GM18526 (cell line): ENCODE results near the gene ADCY1.

Experiments
- POLR2A ChIP-seq: IDR thresholded peaks from 3 replicates; pipeline ENCODE4 v1.6.1; 2011; ENCODE audit not compliant: insufficient read length; ENCODE audit errors: extremely low read depth

ADCY1 gene

DNA sequence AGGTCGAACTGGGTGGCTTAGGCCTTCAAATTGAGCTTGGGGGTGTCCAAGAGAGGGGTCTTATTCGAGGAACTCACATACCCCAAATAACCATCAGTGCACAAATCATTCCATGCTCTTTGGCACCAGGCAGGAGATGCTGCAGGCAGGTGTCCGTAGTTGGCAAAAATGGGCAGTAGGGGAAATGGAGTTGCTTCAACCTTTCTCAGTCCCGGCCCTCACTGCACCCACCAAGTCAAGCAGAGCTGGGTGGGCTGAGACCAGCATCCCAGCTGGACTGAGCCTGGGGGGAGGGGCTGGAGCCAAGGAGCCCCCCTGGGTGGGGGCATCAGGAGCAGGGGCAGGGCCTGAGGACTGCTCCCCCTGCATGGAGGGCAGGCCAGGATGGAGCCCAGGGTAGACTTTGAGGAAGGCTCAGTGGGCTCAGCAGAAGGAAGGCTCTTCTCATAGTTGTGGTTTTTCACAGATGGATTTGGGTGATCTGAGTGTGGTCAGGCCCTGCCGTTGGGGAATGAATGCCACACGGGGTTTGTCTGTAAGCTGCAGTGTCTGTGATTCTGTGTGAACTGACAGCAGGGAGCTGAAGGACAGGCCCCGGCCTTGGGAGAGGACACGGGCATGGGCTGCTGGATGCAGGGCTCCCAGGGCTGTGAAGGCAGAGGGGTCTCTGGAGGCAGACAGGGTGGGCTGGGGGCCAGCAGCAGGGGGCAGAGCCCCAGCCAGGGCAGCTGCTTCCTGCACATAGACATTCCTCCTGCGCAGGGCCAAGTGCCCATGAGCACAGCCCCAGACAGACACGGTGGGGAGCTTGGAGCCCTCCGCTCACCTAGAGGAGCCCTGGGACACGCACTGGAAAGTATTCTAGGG lies 144.5 kb downstream of the ADCY1 start:
- no peak for TF ChIP-seq POLR2A

DNA sequence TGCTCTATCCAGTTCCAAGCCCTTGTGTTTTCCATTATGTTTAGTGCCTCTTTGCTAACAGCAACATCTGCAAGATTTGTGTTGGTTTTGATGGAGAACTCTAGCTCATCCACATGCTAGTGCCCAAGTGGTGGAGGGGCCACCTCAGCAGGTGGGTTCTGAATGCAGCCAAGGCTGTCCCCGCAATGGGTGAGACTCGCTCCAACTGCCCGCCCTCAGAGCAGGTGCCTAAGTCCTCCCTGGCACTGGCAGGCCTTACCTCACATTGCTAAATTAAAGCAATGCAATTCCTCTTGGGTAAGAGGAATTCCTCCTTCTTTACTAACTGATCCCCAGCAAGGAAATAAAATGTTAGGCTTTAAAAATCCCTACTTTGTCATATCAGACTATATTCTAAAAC lies 146.8 kb downstream of the ADCY1 start:
- TF ChIP-seq POLR2A, result no peak

DNA sequence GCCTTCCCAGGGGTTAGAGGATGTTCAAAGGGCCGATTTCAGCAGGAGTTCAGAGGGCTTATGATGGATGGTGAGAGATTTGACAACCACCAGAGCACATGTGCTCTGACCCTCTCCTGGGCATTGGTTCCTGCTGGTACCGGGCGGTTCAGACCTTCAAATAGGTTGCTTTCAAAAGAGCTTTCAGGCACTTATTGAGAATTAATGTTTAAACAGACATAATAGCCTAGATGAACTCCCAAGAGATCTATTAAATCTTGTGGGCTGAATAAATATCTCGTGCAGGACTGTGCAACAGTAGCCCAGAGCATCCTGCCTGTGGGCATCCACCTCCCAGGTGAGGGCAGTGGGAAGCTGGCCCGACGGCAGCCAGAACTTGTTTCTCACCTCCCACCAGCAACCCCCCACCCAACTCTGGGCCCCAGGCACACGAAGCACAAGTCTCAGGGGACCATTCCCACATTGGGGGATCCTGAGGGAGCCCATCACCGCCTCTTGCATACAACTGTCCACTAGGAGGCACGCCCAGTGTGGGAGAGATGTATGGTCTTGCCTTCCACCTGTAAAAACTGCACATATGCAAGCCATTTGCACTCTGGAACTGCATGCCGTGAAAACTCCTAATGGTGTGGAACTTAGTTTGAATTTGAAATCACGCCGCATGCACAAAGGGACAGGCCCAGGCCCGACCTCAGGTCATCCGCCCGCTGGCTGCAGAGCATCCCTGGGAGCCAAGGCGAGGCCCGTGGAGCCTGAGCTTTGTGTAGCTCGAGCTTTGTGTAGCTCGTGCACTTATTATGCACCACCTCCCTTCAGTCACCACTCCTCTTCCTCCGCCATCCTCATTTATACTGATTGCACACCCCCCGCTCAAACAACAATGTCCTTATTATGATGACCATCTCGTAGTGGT lies 147.8 kb downstream of the ADCY1 start:
- TF ChIP-seq POLR2A, result no peak

DNA sequence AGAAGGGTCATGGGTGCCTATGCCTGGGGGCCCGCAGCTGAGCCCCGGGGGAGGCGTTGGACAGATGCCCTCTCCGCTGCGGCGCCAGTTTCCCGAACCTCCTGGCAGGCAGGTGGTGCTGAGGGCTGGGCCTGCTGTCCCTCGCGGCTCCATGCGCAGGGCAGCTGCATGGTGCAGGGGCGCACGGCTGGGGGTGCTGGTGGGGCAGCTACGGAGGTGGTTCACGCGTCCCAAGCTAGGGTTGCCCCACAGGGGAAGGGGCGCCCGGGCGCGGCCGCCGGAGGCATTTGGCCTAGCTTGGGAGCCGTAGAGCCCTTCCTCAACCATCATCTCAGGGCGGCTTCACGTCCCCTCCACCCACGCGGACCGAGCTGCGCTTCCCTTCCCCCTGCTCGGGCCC lies 152.7 kb downstream of the ADCY1 start:
- no peak for TF ChIP-seq POLR2A

DNA sequence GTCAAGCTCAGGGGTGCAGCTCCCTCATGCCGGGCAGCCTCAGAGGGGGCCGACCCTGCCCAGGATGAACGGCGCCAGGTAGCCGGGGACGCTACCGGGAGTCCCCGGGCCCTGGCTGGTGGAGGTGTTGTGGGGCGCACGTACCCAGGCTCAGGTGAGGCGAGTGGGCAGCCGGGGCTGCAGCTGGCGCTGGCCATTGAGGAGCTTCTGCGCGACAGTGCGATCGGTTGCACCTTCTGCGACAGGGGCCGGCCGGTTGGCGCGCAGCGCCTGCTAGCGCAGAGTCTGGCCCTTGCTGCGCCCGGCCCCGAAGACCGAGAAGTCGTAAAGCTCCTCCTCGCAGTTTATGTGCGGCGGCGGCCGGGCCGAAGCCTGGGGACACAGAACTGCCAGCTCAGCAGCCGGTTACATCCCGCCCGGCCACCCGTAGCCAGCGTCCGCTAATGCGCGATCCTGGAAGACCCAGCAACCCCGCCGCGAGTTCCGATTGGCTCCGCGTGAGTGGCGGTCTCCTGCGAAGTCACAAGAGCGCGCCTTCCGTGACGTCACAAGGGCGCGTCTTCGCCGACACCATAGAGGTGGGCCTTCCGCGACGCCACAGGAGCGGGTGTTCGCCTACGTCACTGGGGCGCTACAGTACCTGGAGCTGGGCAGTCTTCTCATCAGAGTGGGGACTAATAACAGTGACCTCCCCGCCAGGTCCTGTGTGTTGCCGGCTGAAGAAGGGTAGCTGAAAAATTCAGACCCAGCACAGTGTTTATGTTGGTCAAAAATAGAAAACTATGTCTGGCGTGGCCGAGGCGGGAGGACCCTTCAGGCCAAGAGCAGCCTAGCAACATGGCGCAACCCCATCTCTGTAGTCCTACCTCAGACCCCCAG lies 194.6 kb downstream of the ADCY1 start:
- TF ChIP-seq POLR2A, result peak; percentile 63
